HepG2 (cell line): ENCODE results near the gene RAB22A. TPM values are rescaled to one million over a fixed set of nuclear protein-coding genes. Genes with fewer than 3 reads are reported as not detected.
A peak's percentile ranks its signal among the peaks of the same experiment; 100 is the strongest.

ENCODE experiments used
- ATAC-seq: fragments of 200-7000 bp; cut with Tn5 transposase; 3 replicates; pipeline ENCODE4 v1.9.1; 2020; ENCODE audit warnings: mild to moderate bottlenecking, moderate library complexity
- BruUV-seq: library from RNA; stranded (reverse); fragments of 400-500 nt; replicated peaks from 2 replicates; lab custom pipeline; 2021; lab: Mats Ljungman, UMichigan
- CTCF ChIA-PET: fragments of 300-600 bp; formaldehyde crosslinking; extraction: SDS; loops from one replicate; lab custom pipeline; 2021; ENCODE audit warnings: low total read pairs, inconsistent platforms, low intra/inter-chr PET ratio; lab: Yijun Ruan, JAX
- POLR2A ChIA-PET: fragments of 350-600 bp; sonication (Branson Sonifier 250); formaldehyde crosslinking; loops from one replicate; lab custom pipeline; 2020; ENCODE audit warnings: antibody characterized with exemption, inconsistent platforms; lab: Yijun Ruan, JAX
- DNase-seq: peaks from one replicate; pipeline ENCODE4 v3.0.0-alpha.2; 2015; ENCODE audit warnings: low spot score
- FAIRE-seq: peaks from 3 replicates; lab custom pipeline; 2011; peaks lifted over from hg19 to GRCh38; lab: Jason Lieb, UNC
- H2AFZ ChIP-seq: one replicate; pipeline ENCODE4 v1.6.1; 2011; ENCODE audit warnings: low read length, inconsistent platforms
- H3K27ac ChIP-seq: fragments of 300-600 bp; 3 replicates; pipeline ENCODE4 v1.8.0; 2011; ENCODE audit warnings: mixed run types, mild to moderate bottlenecking, mixed read lengths, low read length, inconsistent platforms; ENCODE audit not compliant: insufficient read depth; ENCODE audit errors: extremely low read length
- H3K27me3 ChIP-seq, 2 experiments: fragments of 200-600 bp in 1 of 2; 2 replicates in 1 of 2; 3 replicates in 1 of 2; pipeline versions ENCODE4 v1.6.0 to v1.8.0; 2011; ENCODE audit warnings: low read length in 2 of 2, mild to moderate bottlenecking in 2 of 2, moderate library complexity in 2 of 2, inconsistent platforms in 1 of 2; ENCODE audit not compliant: insufficient read depth in 2 of 2, control insufficient read depth in 1 of 2
- H3K36me3 ChIP-seq, 2 experiments: fragments of 200-600 bp in 1 of 2; replicated peaks in 1 of 2; 2 replicates in 1 of 2; 3 replicates in 1 of 2; pipeline versions ENCODE4 v1.5.1 to v1.8.0; 2011; ENCODE audit warnings: low read length in 2 of 2, inconsistent platforms in 1 of 2; ENCODE audit not compliant: insufficient read depth in 2 of 2, control insufficient read depth in 1 of 2
- H3K4me1 ChIP-seq: 2 replicates; pipeline ENCODE4 v1.5.1; 2012; ENCODE audit warnings: low read length, inconsistent platforms; ENCODE audit not compliant: insufficient read depth
- H3K4me2 ChIP-seq: 2 replicates; pipeline ENCODE4 v1.6.0; 2011; ENCODE audit warnings: low read depth, low read length, inconsistent platforms
- H3K4me3 ChIP-seq, 3 experiments: fragments of 200-600 bp in 1 of 3; sonication (generic), shearing (Covaris generic) in 1 of 3; replicated peaks in 1 of 3; 2 replicates each; pipeline ENCODE4 v1.5.1; 2011 to 2016; ENCODE audit warnings: low read length in 3 of 3, inconsistent platforms in 2 of 3, low read depth in 2 of 3, mild to moderate bottlenecking in 2 of 3, control low read depth in 1 of 3, mixed read lengths in 1 of 3; ENCODE audit not compliant: insufficient read depth in 1 of 3
- H3K79me2 ChIP-seq: one replicate; pipeline ENCODE4 v1.6.1; 2011; ENCODE audit warnings: low read length, inconsistent platforms; ENCODE audit not compliant: insufficient read depth
- H3K9ac ChIP-seq: 2 replicates; pipeline ENCODE4 v1.6.0; 2011; ENCODE audit warnings: mild to moderate bottlenecking, low read depth, low read length, inconsistent platforms; ENCODE audit not compliant: insufficient read depth
- H3K9me3 ChIP-seq: 2 replicates; pipeline ENCODE4 v1.5.1; 2012; ENCODE audit warnings: mild to moderate bottlenecking, low read length
- H4K20me1 ChIP-seq: 2 replicates; pipeline ENCODE4 v1.6.0; 2011; ENCODE audit warnings: inconsistent platforms, mild to moderate bottlenecking, low read length, moderate library complexity; ENCODE audit not compliant: insufficient read depth
- DNMT3B ChIP-seq: conservative IDR thresholded peaks from 2 replicates; pipeline ENCODE4 v1.6.1; 2016; ENCODE audit warnings: missing biosample characterization, control low read depth
- EHMT2 ChIP-seq: fragments of 200-600 bp; sonication (generic); IDR thresholded peaks from 2 replicates; pipeline ENCODE4 v1.7.0; 2017; ENCODE audit warnings: antibody characterized with exemption, low read depth, low read length, borderline replicate concordance
- HNF4G ChIP-seq, 2 experiments: sonication (generic) in 1 of 2; formaldehyde crosslinking in 1 of 2; IDR thresholded peaks; 2 replicates each; pipeline versions ENCODE4 v1.4.0 to v1.6.1; 2011 to 2020; ENCODE audit warnings: borderline replicate concordance in 2 of 2, low read depth in 2 of 2, mild to moderate bottlenecking in 2 of 2, low read length in 1 of 2, missing genetic modification reagents in 1 of 2, moderate library complexity in 1 of 2
- NFE2L1 ChIP-seq: sonication (generic); formaldehyde crosslinking; IDR thresholded peaks from 2 replicates; pipeline ENCODE4 v1.4.0; 2020; ENCODE audit warnings: missing genetic modification reagents, mild to moderate bottlenecking, borderline replicate concordance
- NR2F1 ChIP-seq, 2 experiments: fragments of 450-650 bp in 1 of 2; formaldehyde crosslinking in 1 of 2; IDR thresholded peaks; 2 replicates each; pipeline versions ENCODE4 v1.5.0 to v1.6.1; 2016 to 2020; ENCODE audit warnings: mild to moderate bottlenecking in 1 of 2, missing compliant biosample characterization in 1 of 2, missing genetic modification reagents in 1 of 2, moderate library complexity in 1 of 2
- POGZ ChIP-seq: sonication (generic); formaldehyde crosslinking; IDR thresholded peaks from 2 replicates; pipeline ENCODE4 v1.4.0; 2020; ENCODE audit warnings: mild to moderate bottlenecking, missing genetic modification reagents
- RBM39 ChIP-seq: fragments of 200-400 bp; formaldehyde crosslinking; IDR thresholded peaks from one replicate; pipeline ENCODE4 v1.6.1; 2018; ENCODE audit warnings: antibody characterized with exemption, mild to moderate bottlenecking, low read depth, low read length; ENCODE audit not compliant: poor library complexity, severe bottlenecking
- RFXAP ChIP-seq: sonication (generic); formaldehyde crosslinking; IDR thresholded peaks from 2 replicates; pipeline ENCODE4 v1.4.0; 2020; ENCODE audit warnings: missing genetic modification reagents, borderline replicate concordance
- SP1 ChIP-seq, 2 experiments: fragments of 450-650 bp in 1 of 2; sonication (generic) in 1 of 2; formaldehyde crosslinking in 1 of 2; IDR thresholded peaks; 2 replicates each; pipeline versions ENCODE4 v1.4.0 to v1.6.1; 2016 to 2020; ENCODE audit warnings: missing genetic modification reagents in 1 of 2
- TBX2 ChIP-seq: sonication (generic); formaldehyde crosslinking; IDR thresholded peaks from 2 replicates; pipeline ENCODE4 v1.5.0; 2020; ENCODE audit warnings: missing genetic modification reagents, mild to moderate bottlenecking, borderline replicate concordance
- YY1 ChIP-seq: IDR thresholded peaks from 2 replicates; pipeline ENCODE4 v1.6.1; 2011; ENCODE audit warnings: low read length, low read depth, moderate library complexity, mild to moderate bottlenecking; ENCODE audit not compliant: insufficient read depth, insufficient replicate concordance
- ZFP82 ChIP-seq: sonication (generic); formaldehyde crosslinking; IDR thresholded peaks from 2 replicates; pipeline ENCODE4 v1.5.1; 2020; ENCODE audit warnings: mild to moderate bottlenecking, missing genetic modification reagents, borderline replicate concordance
- ZIK1 ChIP-seq: sonication (generic); formaldehyde crosslinking; IDR thresholded peaks from 2 replicates; pipeline ENCODE4 v1.5.0; 2020; ENCODE audit warnings: mild to moderate bottlenecking, low read depth, missing genetic modification reagents, borderline replicate concordance
- ZNF567 ChIP-seq: sonication (generic); formaldehyde crosslinking; IDR thresholded peaks from 2 replicates; pipeline ENCODE4 v1.8.1; 2023; ENCODE audit warnings: mild to moderate bottlenecking, missing genetic modification reagents, borderline replicate concordance
- WGBS: methylation state at CpG from one replicate; pipeline ENCODE4 v1.1.6; 2017; ENCODE audit warnings: low lambda C conversion rate; 5-methylcytosine and 5-hydroxymethylcytosine counted together
- in situ Hi-C: cut with HindIII; loops from 2 replicates; pipeline ENCODE4 v1.10.0; 2017; ENCODE audit warnings: low pct_unique_long_range_greater_than_20kb; ENCODE audit not compliant: extremely low pct_ligation_motif_present
- intact Hi-C: fragments of 100-400 bp; cut with micrococcal nuclease; formaldehyde crosslinking; loops from one replicate; pipeline ENCODE4 v1.10.0; 2022; ENCODE audit not compliant: unreplicated experiment
- polyA plus RNA-seq, 8 experiments: library from polyadenylated mRNA; depleted of rRNA in 3 of 8; stranded (reverse) in 7 of 8; unstranded in 1 of 8; fragments of >200 nt; fragmentation: Illumina TruSeq in 4 of 8; extraction: Trizol in 4 of 8; gene quantifications; 2 replicates each; pipeline versions ENCODE4 v1.2.1 to v1.2.3, GENCODE V29; 2011 to 2016; ENCODE audit warnings: low read depth in 4 of 8, missing spikeins in 1 of 8, mixed read lengths in 1 of 8; ENCODE audit not compliant: insufficient read depth in 1 of 8
- total RNA-seq, 5 experiments: library from RNA; depleted of rRNA; stranded (reverse); fragments of >200 nt; fragmentation: Illumina TruSeq; extraction: Trizol; gene quantifications; 2 replicates each; pipeline ENCODE4 v1.2.3, GENCODE V29; 2016; ENCODE audit warnings: low read depth in 1 of 5
- TF ChIP-seq, protein P1 (sequence below): IDR thresholded peaks from 2 replicates; pipeline ENCODE4 v1.6.1; 2016; ENCODE audit warnings: mild to moderate bottlenecking

RAB22A gene
- total and polyA plus RNA-seq, 2 of the 13 experiments (the other 11 are each of a cell fraction or from before 2014, with no cell fraction given) = 10.7 to 11.2 TPM

- 0 out of 2 replicates have a peak, but pooled peaks have one; percentile 8 for TF ChIP-seq ZIK1
- no peak for TF ChIP-seq SP1 (IDR thresholded peaks at IDR 0.05)
- TF ChIP-seq SP1 (CRISPR knock-in tag; IDR thresholded peaks at IDR 0.05) = peak; percentile 75; the same call in 1 of the 2 replicates
- 0 out of 2 replicates have a peak, but pooled peaks have one; percentile 33 for TF ChIP-seq EHMT2
- TF ChIP-seq YY1 = no peak
- TF ChIP-seq ZNF567 (CRISPR knock-in tag) = no peak
- no peak for TF ChIP-seq NFE2L1 (CRISPR knock-in tag)
- TF ChIP-seq RBM39 = peak; percentile 68
- TF ChIP-seq POGZ (CRISPR knock-in tag) = peak; percentile 37
- TF ChIP-seq, protein P1, sequence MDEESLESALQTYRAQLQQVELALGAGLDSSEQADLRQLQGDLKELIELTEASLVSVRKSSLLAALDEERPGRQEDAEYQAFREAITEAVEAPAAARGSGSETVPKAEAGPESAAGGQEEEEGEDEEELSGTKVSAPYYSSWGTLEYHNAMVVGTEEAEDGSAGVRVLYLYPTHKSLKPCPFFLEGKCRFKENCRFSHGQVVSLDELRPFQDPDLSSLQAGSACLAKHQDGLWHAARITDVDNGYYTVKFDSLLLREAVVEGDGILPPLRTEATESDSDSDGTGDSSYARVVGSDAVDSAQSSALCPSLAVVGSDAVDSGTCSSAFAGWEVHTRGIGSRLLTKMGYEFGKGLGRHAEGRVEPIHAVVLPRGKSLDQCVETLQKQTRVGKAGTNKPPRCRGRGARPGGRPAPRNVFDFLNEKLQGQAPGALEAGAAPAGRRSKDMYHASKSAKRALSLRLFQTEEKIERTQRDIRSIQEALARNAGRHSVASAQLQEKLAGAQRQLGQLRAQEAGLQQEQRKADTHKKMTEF (CRISPR knock-in tag) = no peak; the same call in 1 of the 2 replicates
These were observed 611 bp upstream of the RAB22A start (continued) for GRCh38 chr20:58308680-58309527.

DNA sequence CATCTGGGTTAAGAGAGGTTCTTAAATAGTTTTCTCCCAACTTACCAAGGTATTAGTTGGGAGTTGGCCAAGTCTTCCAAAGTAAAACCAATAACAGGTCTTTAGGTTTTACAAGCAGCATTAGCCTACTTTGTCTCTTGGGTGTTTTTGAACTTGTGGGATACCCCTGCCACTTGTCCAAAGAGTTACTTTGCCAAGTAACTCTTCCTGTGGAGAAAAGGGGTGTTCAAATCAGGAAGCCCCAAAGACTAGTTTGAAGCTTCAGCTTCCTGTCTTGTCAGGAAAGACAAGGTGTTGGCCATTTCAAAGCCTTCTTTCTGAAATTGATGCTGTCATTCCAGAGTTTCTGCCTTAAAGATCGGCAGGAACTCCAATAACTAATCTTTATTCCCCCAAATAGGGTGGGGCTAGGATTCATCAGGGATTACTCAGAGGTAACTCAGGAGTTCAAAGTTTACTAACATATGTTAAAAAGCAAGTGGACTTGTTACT, 822 bp downstream of the RAB22A start:
- FAIRE-seq (no peak), DNase-seq (peak; percentile 57), ATAC-seq (no peak; the same call in 2 of the 3 replicates)
- peaks cover 8% of the 10 kb centered on the region for H3K79me2 ChIP-seq
- BruUV-seq = TSS peak; percentile 85
- in situ Hi-C loops = no loop called here
- 4% methylated on average over 1 of the region's 1 CpG for WGBS
- no peak overlapping the region for H2AFZ ChIP-seq
- H3K9me3 ChIP-seq = no peaks in the 10 kb centered on the region
- intact Hi-C loops = loop anchor here (2.0 kb wide), 1 partner anchor 16 kb away; no protein-coding TSS in a partner anchor
- no peaks in the 10 kb centered on the region for H4K20me1 ChIP-seq
- peak overlapping the region; percentile 84 for H3K4me2 ChIP-seq
- peak overlapping the region; percentile 98 to 100 (median 99) for H3K4me3 ChIP-seq
- peaks cover 6 to 24% of the 10 kb centered on the region in 2 experiments for H3K36me3 ChIP-seq
- H3K27ac ChIP-seq = peak overlapping the region; percentile 65
- ChIA-PET POLR2A (interaction anchor here (0.7 to 1.6 kb wide), 7 partner anchors 14 to 750 kb away, joined by 3 to 6 read pairs (median 4); partner anchors contain the start of genes STX16 and VAPB), CTCF (no interaction called here)
- H3K9ac ChIP-seq = peak overlapping the region; percentile 96
- H3K4me1 ChIP-seq = peaks cover 40% of the 10 kb centered on the region
- no peaks in the 10 kb centered on the region; a peak in 1 of 5 replicates for H3K27me3 ChIP-seq
- TF ChIP-seq NR2F1 (CRISPR knock-in tag; IDR thresholded peaks at IDR 0.05) = peak in 1 of 2 experiments; percentile 10; a peak in 1 of 4 replicates
- peak; percentile 75; the same call in 1 of the 2 replicates for TF ChIP-seq DNMT3B (CRISPR knock-in tag)
- TF ChIP-seq TBX2 (CRISPR knock-in tag) = no peak
- no peak for TF ChIP-seq HNF4G (IDR thresholded peaks at IDR 0.05; ENCODE audit: borderline replicate concordance, low read depth, low read length)
- no peak for TF ChIP-seq HNF4G (CRISPR knock-in tag; IDR thresholded peaks at IDR 0.05; ENCODE audit: borderline replicate concordance, low read depth)
- TF ChIP-seq RFXAP = 0 out of 2 replicates have a peak, but pooled peaks have one; percentile 8
- peak; percentile 78; the same call in 1 of the 2 replicates for TF ChIP-seq ZFP82 (CRISPR knock-in tag)
